GM10266 (cell line): Measurements from ENCODE around the gene HDGFL2.

Experiments used
- DNase-seq: peaks from one replicate; pipeline ENCODE4 v3.0.0; 2012; ENCODE audit errors: extremely low spot score
- TF ChIP-seq, protein P1 (sequence below): IDR thresholded peaks from 2 replicates; pipeline ENCODE4 v1.5.1; 2012; ENCODE audit warnings: mild to moderate bottlenecking, low read depth; ENCODE audit not compliant: control insufficient read depth, insufficient read depth; ENCODE audit errors: missing control alignments

HDGFL2 gene

DNA sequence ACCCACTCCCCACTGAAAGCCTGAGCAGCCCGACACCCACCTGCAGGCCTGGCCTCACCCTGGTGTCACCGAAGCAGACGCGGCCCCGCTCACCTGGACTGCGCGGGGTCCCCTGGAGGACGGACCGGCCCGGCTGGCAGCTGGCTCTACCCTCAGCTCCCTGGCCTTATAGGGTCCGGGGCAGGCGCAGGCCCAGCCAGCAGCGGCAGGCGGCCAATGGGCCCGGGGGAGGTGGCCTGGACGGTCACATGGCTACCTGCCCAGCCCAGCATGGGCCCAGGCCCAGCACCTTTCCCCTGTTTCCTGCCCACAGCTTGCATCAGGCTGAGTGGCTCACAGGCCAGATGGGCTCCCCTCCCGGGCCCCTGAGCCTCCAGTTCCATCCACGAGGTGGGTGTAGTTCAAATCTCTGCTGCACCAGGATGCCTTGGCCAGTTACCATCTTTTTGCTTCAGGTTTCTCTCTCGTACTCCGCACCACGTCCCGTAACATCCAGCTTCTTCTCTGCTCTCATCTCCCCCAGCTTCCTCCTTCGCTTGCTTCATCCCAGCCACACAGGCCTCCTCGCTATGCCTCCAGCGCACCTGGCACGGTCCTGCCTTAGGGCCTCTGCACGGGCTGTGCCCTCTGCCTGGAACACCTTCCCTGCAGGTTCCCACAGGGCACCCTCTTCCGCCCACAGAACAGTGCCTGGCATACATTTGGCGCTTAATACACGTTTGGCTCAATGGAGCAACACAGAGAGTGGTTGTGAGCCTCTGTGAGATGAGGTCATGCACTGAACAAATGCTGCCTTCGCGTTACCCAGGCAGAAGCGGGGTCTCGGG is 46.5 kb downstream of the HDGFL2 start, which contains the start of gene PLIN4:
Gene PLIN4, minus strand, starts transcription at position 142 of the 827 bp plus-strand sequence. CDS start 214 bp downstream, outside the sequence.
- TF ChIP-seq, protein P1, sequence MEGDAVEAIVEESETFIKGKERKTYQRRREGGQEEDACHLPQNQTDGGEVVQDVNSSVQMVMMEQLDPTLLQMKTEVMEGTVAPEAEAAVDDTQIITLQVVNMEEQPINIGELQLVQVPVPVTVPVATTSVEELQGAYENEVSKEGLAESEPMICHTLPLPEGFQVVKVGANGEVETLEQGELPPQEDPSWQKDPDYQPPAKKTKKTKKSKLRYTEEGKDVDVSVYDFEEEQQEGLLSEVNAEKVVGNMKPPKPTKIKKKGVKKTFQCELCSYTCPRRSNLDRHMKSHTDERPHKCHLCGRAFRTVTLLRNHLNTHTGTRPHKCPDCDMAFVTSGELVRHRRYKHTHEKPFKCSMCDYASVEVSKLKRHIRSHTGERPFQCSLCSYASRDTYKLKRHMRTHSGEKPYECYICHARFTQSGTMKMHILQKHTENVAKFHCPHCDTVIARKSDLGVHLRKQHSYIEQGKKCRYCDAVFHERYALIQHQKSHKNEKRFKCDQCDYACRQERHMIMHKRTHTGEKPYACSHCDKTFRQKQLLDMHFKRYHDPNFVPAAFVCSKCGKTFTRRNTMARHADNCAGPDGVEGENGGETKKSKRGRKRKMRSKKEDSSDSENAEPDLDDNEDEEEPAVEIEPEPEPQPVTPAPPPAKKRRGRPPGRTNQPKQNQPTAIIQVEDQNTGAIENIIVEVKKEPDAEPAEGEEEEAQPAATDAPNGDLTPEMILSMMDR = no peak
- DNase-seq = no peak

- TF ChIP-seq, protein P1 = no peak
- DNase-seq = no peak
These were observed 47.0 kb downstream of the HDGFL2 start for GRCh38 chr19:4519172-4519496.

GRCh38 chr19:4519521-4520277 is 47.6 kb downstream of the HDGFL2 start:
- DNase-seq = no peak
- TF ChIP-seq, protein P1 = no peak

DNA sequence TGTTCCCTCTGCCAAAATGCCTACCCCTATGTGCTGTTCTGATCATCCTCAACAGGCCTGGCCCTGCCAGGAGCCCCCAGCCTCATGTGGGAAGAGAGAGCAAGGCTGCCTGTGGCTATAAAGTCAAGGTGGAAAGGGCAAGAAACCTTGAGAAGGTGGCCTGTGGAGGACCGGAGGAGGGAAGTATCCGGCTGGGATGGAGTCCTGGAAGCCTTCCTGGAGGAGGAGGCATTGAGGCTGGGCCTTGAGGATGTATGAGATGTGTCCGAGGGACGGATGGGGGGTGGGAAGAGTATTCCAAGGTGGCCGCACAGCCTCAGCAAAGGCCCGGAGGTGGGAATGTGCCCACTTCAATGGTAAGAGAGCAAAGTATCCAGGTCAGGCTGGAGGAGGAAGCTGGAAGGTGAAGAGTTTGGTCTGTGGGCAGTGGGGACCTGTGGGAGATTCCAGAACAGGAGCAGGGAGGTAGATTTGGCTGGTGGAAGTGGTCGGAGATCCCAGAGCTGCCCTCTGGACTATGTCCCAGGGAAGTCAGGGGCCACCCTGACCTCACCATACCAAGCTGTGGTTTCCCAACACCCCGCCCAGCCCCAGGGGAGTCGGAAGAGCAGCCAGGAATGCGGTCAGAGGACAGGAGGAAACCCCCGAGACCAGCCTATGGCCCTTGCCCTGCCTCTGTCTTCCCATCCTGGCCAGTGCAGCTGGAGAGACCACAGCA is 49.2 kb downstream of the HDGFL2 start:
- no peak for DNase-seq
- TF ChIP-seq, protein P1 = no peak

DNA sequence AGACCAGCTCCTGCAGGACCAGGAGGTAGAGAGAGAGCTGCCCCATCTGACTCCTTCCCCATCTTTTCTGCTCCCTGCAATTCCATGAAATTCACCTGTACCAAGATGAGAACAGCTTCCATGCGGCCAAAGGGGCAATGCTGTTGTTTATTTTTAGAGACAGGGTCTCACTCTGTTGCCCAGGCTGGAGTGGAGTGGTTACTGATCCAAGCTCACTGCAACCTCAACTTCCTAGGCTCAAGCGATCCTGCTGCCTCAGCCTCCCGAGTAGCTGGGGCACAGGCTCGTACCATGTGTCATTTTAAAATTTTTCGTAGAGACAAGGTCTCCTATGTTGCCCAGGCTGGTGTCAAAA is 49.8 kb downstream of the HDGFL2 start:
- no peak for DNase-seq
- TF ChIP-seq, protein P1 = no peak

DNA sequence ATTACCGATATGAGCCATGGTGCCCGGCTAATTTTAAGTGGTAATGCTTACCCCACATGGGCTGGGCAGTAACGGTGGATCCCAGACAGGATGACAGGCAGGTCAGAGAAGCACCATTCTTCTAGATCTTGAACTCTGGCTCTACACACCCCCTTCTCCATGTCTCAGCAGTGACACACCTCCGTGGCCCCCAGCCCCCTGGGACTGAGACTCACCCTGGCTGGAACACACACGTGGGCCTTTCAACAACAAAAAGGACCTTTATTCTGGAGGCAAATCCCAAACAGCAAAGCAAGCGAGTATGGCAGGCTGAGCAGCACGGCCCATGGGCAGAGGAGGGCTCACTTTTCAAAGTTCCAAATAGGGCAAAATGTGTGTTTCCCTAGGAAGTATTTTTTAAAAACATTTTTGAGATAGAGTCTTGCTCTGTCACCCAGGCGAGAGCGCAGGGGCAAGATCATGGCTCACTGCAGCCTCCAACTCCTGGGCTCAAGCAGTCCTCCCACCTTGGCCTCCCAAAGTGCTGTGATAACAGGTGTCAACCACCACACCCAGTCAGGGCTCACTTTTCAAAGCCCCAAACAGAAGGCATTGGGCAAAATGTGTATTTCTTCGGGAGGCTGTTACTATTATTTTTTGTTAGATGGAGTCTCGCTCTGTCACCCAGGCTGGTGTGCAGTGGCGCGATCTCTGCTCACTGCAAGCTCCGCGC is 50.4 kb downstream of the HDGFL2 start:
- TF ChIP-seq, protein P1 = no peak
- no peak for DNase-seq
